Vagina (tissue), 2 donors: Measurements from ENCODE around the gene CYP26B1.

ENCODE experiments used
- CTCF ChIP-seq, 3 experiments: fragments of 450-650 bp in 2 of 3; fragments of 200-600 bp in 1 of 3; sonication (generic) in 1 of 3; IDR thresholded peaks; one replicate each; pipeline ENCODE4 v1.5.1; 2017 to 2019; ENCODE audit warnings: antibody characterized with exemption in 3 of 3, mild to moderate bottlenecking in 2 of 3, moderate library complexity in 2 of 3
- POLR2A ChIP-seq, 2 donors: fragments of 450-650 bp; IDR thresholded peaks; one replicate each; pipeline ENCODE4 v1.6.1; 2017; ENCODE audit warnings: antibody characterized with exemption in 2 of 2, mild to moderate bottlenecking in 2 of 2, moderate library complexity in 2 of 2
- POLR2AphosphoS5 ChIP-seq, 2 donors: sonication (generic); formaldehyde crosslinking; IDR thresholded peaks; one replicate each; pipeline ENCODE4 v1.9.0; 2017; ENCODE audit warnings: antibody characterized with exemption in 2 of 2, mild to moderate bottlenecking in 2 of 2, low read depth in 1 of 2; ENCODE audit not compliant: insufficient read depth in 1 of 2

GRCh38 chr2:72128843-72129227, 18.8 kb downstream of the CYP26B1 start:
- TF ChIP-seq POLR2A (IDR thresholded peaks at IDR 0.05): no peak
- no peak for TF ChIP-seq CTCF (IDR thresholded peaks at IDR 0.05)
- no peak for TF ChIP-seq POLR2AphosphoS5 (IDR thresholded peaks at IDR 0.05; ENCODE audit: insufficient read depth in 1 of 2, low read depth in 1 of 2)
